HG03558 (cell line): Measurements from ENCODE around the gene CKAP2L.

ENCODE experiments used
- ATAC-seq: cut with Tn5 transposase; IDR thresholded peaks from one replicate; pipeline ENCODE4 v1.9.1; 2021; ENCODE audit warnings: moderate number of reproducible peaks; ENCODE audit not compliant: unreplicated experiment; ENCODE audit errors: extremely low read depth

CKAP2L gene

GRCh38 chr2:112793449-112793978 lies 29.1 kb upstream of the CKAP2L start:
- no peak for ATAC-seq

GRCh38 chr2:112792419-112792818 lies 28.0 kb upstream of the CKAP2L start:
- ATAC-seq: no peak

GRCh38 chr2:112791693-112792230 lies 27.4 kb upstream of the CKAP2L start:
- ATAC-seq: no peak

- no peak for ATAC-seq
These were observed 26.6 kb upstream of the CKAP2L start for GRCh38 chr2:112791019-112791418.

GRCh38 chr2:112790305-112790704 lies 25.9 kb upstream of the CKAP2L start:
- no peak for ATAC-seq

GRCh38 chr2:112789186-112789585 lies 24.8 kb upstream of the CKAP2L start:
- no peak for ATAC-seq

- ATAC-seq: no peak
These were observed 24.2 kb upstream of the CKAP2L start for GRCh38 chr2:112788653-112789052.

- no peak for ATAC-seq
These were observed 23.5 kb upstream of the CKAP2L start for GRCh38 chr2:112787729-112788393.

GRCh38 chr2:112787294-112787693 lies 22.9 kb upstream of the CKAP2L start:
- no peak for ATAC-seq

- ATAC-seq: no peak
These were observed 20.1 kb upstream of the CKAP2L start, which contains the start of gene IL1A for GRCh38 chr2:112784199-112785189. TSS of gene IL1A (minus strand) at chr2:112784493. CDS start at chr2:112783770, 723 bp downstream.

GRCh38 chr2:112783187-112783714 lies 18.8 kb upstream of the CKAP2L start:
- ATAC-seq: no peak

- peak; percentile 71 for ATAC-seq
These were observed 17.9 kb upstream of the CKAP2L start for GRCh38 chr2:112782234-112782799.

GRCh38 chr2:112779598-112779997 lies 15.2 kb upstream of the CKAP2L start:
- ATAC-seq: no peak

- ATAC-seq: no peak
These were observed 12.6 kb upstream of the CKAP2L start for GRCh38 chr2:112777036-112777435.

GRCh38 chr2:112776113-112776512 lies 11.7 kb upstream of the CKAP2L start:
- ATAC-seq: no peak

GRCh38 chr2:112774536-112775285 lies 10.3 kb upstream of the CKAP2L start:
- no peak for ATAC-seq

GRCh38 chr2:112773556-112773955 lies 9.1 kb upstream of the CKAP2L start:
- no peak for ATAC-seq

- ATAC-seq: no peak
These were observed 8.6 kb upstream of the CKAP2L start for GRCh38 chr2:112772911-112773475.

GRCh38 chr2:112772322-112772721 lies 7.9 kb upstream of the CKAP2L start:
- no peak for ATAC-seq
